ENCODE results near the gene FGFR2. TPM values are rescaled to one million over a fixed set of nuclear protein-coding genes. Genes with fewer than 3 reads are reported as not detected.

The FGFR2 gene
- total RNA-seq = not detected

GRCh38 chr10:121598263-121599249 is at the start of gene FGFR2:
Gene FGFR2, minus strand, starts transcription at chr10:121598444. Its CDS starts 4,627 bp downstream, at chr10:121593817.
- no peak within 1 kb of the TSS for H3K27ac Mint-ChIP-seq
- peaks cover 4% of the 10 kb centered on the region for H3K4me1 Mint-ChIP-seq (ENCODE audit: low read depth)
- no peak within 1 kb of the TSS for H3K4me3 Mint-ChIP-seq
- intact Hi-C loops (cut with micrococcal nuclease) = loop anchor here (5.0 kb wide), 1 partner anchor 289 kb away; no protein-coding TSS in a partner anchor
- peaks cover 51% of the 10 kb centered on the region for H3K27me3 Mint-ChIP-seq (ENCODE audit: low read depth)
- no peaks in the 10 kb centered on the region for H3K36me3 Mint-ChIP-seq (ENCODE audit: low read depth)
- DNase-seq = peak; percentile 27
- no peaks in the 10 kb centered on the region for H3K9me3 Mint-ChIP-seq
- CTCF ChIA-PET = interaction anchor here (0.7 kb wide), 2 partner anchors 282 to 354 kb away, joined by 3 to 5 read pairs; no protein-coding TSS in a partner anchor

GRCh38 chr10:121647401-121647800 is 49.2 kb upstream of the FGFR2 start:
- no peak overlapping the region for H3K4me3 Mint-ChIP-seq
- no peaks in the 10 kb centered on the region for H3K4me1 Mint-ChIP-seq (ENCODE audit: low read depth)
- H3K36me3 Mint-ChIP-seq (ENCODE audit: low read depth) = no peaks in the 10 kb centered on the region
- H3K27me3 Mint-ChIP-seq (ENCODE audit: low read depth) = peaks cover 18% of the 10 kb centered on the region
- CTCF ChIA-PET = no interaction called here
- intact Hi-C loops (cut with micrococcal nuclease) = no loop called here
- H3K9me3 Mint-ChIP-seq = no peaks in the 10 kb centered on the region
- H3K27ac Mint-ChIP-seq = no peak overlapping the region
- DNase-seq = no peak

- H3K4me3 Mint-ChIP-seq = no peak overlapping the region
- H3K9me3 Mint-ChIP-seq = peaks cover 6% of the 10 kb centered on the region
- peaks cover 14% of the 10 kb centered on the region for H3K27me3 Mint-ChIP-seq (ENCODE audit: low read depth)
- no peaks in the 10 kb centered on the region for H3K4me1 Mint-ChIP-seq (ENCODE audit: low read depth)
- H3K36me3 Mint-ChIP-seq (ENCODE audit: low read depth) = no peaks in the 10 kb centered on the region
- H3K27ac Mint-ChIP-seq = no peak overlapping the region
- CTCF ChIA-PET = no interaction called here
- no peak for DNase-seq
- intact Hi-C loops (cut with micrococcal nuclease) = no loop called here
Measured at GRCh38 chr10:121645696-121646095, 47.5 kb upstream of the FGFR2 start.

- CTCF ChIA-PET = no interaction called here
- H3K4me3 Mint-ChIP-seq = no peak overlapping the region
- no peak overlapping the region for H3K27ac Mint-ChIP-seq
- no peak for DNase-seq
- no peaks in the 10 kb centered on the region for H3K36me3 Mint-ChIP-seq (ENCODE audit: low read depth)
- intact Hi-C loops (cut with micrococcal nuclease) = no loop called here
- peaks cover 14% of the 10 kb centered on the region for H3K27me3 Mint-ChIP-seq (ENCODE audit: low read depth)
- no peaks in the 10 kb centered on the region for H3K4me1 Mint-ChIP-seq (ENCODE audit: low read depth)
- H3K9me3 Mint-ChIP-seq = peaks cover 6% of the 10 kb centered on the region
Measured at GRCh38 chr10:121644501-121644900, 46.3 kb upstream of the FGFR2 start.

GRCh38 chr10:121640266-121640665 is 42.0 kb upstream of the FGFR2 start:
- Mint-ChIP-seq H3K4me1 (ENCODE audit: low read depth) (no peaks in the 10 kb centered on the region), H3K4me3 (no peak overlapping the region)

GRCh38 chr10:121639416-121639815 is 41.2 kb upstream of the FGFR2 start:
- Mint-ChIP-seq H3K4me1 (ENCODE audit: low read depth) (no peaks in the 10 kb centered on the region), H3K9me3 (peaks cover 12% of the 10 kb centered on the region), H3K4me3 (no peak overlapping the region), H3K27ac (no peak overlapping the region), H3K36me3 (ENCODE audit: low read depth) (no peaks in the 10 kb centered on the region), H3K27me3 (ENCODE audit: low read depth) (peaks cover 2% of the 10 kb centered on the region)
- intact Hi-C loops (cut with micrococcal nuclease) = no loop called here
- no peak for DNase-seq
- CTCF ChIA-PET = no interaction called here

More at GRCh38 chr10:121640266-121640665, 42.0 kb upstream of the FGFR2 start:
- Mint-ChIP-seq H3K36me3 (ENCODE audit: low read depth) (no peaks in the 10 kb centered on the region), H3K27ac (no peak overlapping the region), H3K27me3 (ENCODE audit: low read depth) (peaks cover 2% of the 10 kb centered on the region), H3K9me3 (peaks cover 12% of the 10 kb centered on the region)
- DNase-seq = no peak
- CTCF ChIA-PET = no interaction called here
- intact Hi-C loops (cut with micrococcal nuclease) = no loop called here

- Mint-ChIP-seq H3K9me3 (peaks cover 12% of the 10 kb centered on the region), H3K27ac (no peak overlapping the region), H3K4me1 (ENCODE audit: low read depth) (no peaks in the 10 kb centered on the region), H3K27me3 (ENCODE audit: low read depth) (no peaks in the 10 kb centered on the region), H3K4me3 (no peak overlapping the region), H3K36me3 (ENCODE audit: low read depth) (no peaks in the 10 kb centered on the region)
- DNase-seq = no peak
- intact Hi-C loops (cut with micrococcal nuclease) = no loop called here
- CTCF ChIA-PET = interaction anchor here (0.6 kb wide), 1 partner anchor 186 kb away, joined by 3 read pairs; no protein-coding TSS in a partner anchor
Measured at GRCh38 chr10:121637437-121637836, 39.2 kb upstream of the FGFR2 start.

- no peaks in the 10 kb centered on the region for H3K36me3 Mint-ChIP-seq (ENCODE audit: low read depth)
- no peak overlapping the region for H3K4me3 Mint-ChIP-seq
- peaks cover 7% of the 10 kb centered on the region for H3K9me3 Mint-ChIP-seq
- H3K4me1 Mint-ChIP-seq (ENCODE audit: low read depth) = no peaks in the 10 kb centered on the region
- CTCF ChIA-PET = no interaction called here
- H3K27me3 Mint-ChIP-seq (ENCODE audit: low read depth) = peaks cover 6% of the 10 kb centered on the region
- no peak for DNase-seq
- intact Hi-C loops (cut with micrococcal nuclease) = no loop called here
- no peak overlapping the region for H3K27ac Mint-ChIP-seq
Measured at GRCh38 chr10:121633056-121633455, 34.8 kb upstream of the FGFR2 start.

GRCh38 chr10:121631365-121632029 is 33.3 kb upstream of the FGFR2 start:
- Mint-ChIP-seq H3K27ac (no peak overlapping the region), H3K27me3 (ENCODE audit: low read depth) (peaks cover 6% of the 10 kb centered on the region), H3K4me1 (ENCODE audit: low read depth) (no peaks in the 10 kb centered on the region), H3K9me3 (no peaks in the 10 kb centered on the region), H3K4me3 (no peak overlapping the region), H3K36me3 (ENCODE audit: low read depth) (no peaks in the 10 kb centered on the region)
- CTCF ChIA-PET = no interaction called here
- no peak for DNase-seq
- intact Hi-C loops (cut with micrococcal nuclease) = no loop called here

GRCh38 chr10:121628859-121629258 is 30.6 kb upstream of the FGFR2 start:
- Mint-ChIP-seq H3K27ac (no peak overlapping the region), H3K9me3 (no peaks in the 10 kb centered on the region), H3K4me3 (no peak overlapping the region), H3K4me1 (ENCODE audit: low read depth) (no peaks in the 10 kb centered on the region), H3K27me3 (ENCODE audit: low read depth) (peaks cover 6% of the 10 kb centered on the region), H3K36me3 (ENCODE audit: low read depth) (no peaks in the 10 kb centered on the region)
- DNase-seq = no peak
- CTCF ChIA-PET = interaction anchor here (0.5 kb wide), 1 partner anchor 1049 kb away, joined by 3 read pairs; no protein-coding TSS in a partner anchor
- intact Hi-C loops (cut with micrococcal nuclease) = no loop called here

- Mint-ChIP-seq H3K9me3 (no peaks in the 10 kb centered on the region), H3K4me3 (no peak overlapping the region), H3K27ac (no peak overlapping the region), H3K27me3 (ENCODE audit: low read depth) (peaks cover 6% of the 10 kb centered on the region), H3K36me3 (ENCODE audit: low read depth) (no peaks in the 10 kb centered on the region), H3K4me1 (ENCODE audit: low read depth) (no peaks in the 10 kb centered on the region)
- intact Hi-C loops (cut with micrococcal nuclease) = no loop called here
- CTCF ChIA-PET = no interaction called here
- DNase-seq = no peak
Measured at GRCh38 chr10:121627876-121628581, 29.8 kb upstream of the FGFR2 start.

- no peak overlapping the region for H3K4me3 Mint-ChIP-seq
- no peaks in the 10 kb centered on the region for H3K4me1 Mint-ChIP-seq (ENCODE audit: low read depth)
- CTCF ChIA-PET = no interaction called here
- intact Hi-C loops (cut with micrococcal nuclease) = no loop called here
- H3K9me3 Mint-ChIP-seq = no peaks in the 10 kb centered on the region
- H3K27ac Mint-ChIP-seq = no peak overlapping the region
- H3K36me3 Mint-ChIP-seq (ENCODE audit: low read depth) = no peaks in the 10 kb centered on the region
- peaks cover 5% of the 10 kb centered on the region for H3K27me3 Mint-ChIP-seq (ENCODE audit: low read depth)
- DNase-seq = no peak
Measured at GRCh38 chr10:121624836-121625486, 26.7 kb upstream of the FGFR2 start.
